Stimulated activated CD8-positive, alpha-beta memory T cell treated with anti-CD3 and anti-CD28 coated beads, Interleukin-7, amount 100 ng/mL, for 24 hours (primary cell): ENCODE results near the gene TOM1L2.
"Not testable (repeated sequence)": the region's sequence is repeated elsewhere in the genome, so short reads cannot be mapped to it uniquely, and the experiment has no call there.

Source experiments
- DNase-seq: peaks from one replicate; pipeline ENCODE4 v3.0.0-alpha.2; 2020; ENCODE audit warnings: low read depth

Gene TOM1L2

DNA sequence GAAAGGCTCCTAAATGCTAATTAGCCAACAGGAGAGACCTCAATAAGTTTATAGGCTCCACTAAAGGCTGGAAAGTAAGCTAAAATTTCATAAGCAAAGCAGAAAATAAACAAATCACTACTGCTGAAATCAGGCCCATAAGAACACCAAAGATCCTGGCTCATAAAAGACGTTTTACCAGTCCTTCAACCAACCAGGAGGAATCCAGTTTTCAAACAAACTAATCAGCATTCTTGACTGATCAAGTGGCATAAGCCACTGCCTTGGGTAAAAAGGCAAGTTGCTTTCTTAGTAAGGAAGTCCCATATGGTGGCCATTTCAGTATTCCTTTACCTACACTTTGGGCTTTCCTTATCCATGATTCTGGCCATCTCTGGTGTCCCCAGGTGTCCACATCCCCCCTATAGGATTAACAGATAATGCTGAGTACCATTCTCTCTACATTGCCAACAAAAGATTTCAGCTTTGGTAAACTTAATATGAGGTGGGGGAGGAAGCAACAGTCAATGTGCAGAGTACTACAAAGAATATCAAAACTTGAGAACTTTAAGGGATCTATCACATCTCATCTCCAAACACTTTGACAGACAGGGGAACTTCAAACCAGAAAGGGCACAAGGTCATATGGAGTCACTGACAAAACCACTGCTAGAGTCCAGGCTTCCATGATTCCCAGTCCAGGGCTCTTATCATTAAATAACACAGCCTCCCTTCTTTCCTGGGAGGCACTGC lies 1.3 kb downstream of the TOM1L2 start:
- DNase-seq: no peak

DNA sequence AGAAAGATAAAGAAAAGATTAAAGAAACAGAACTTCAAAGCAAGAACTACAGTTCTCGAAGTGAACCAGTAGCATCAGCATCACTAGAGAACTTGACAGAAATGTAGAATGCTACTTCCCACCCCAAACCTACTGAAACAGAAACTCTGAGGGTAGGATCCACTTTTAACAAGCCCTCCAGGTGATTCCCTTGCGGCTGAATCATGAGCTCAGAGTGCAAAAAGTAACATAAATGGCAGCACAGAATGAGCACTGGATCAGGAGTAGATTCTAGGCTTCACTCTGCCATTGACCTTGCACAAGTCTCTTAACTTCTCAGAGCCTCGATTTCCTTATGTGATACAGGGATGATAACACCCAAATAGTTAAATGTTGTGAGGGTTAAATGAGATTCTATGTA lies 5.8 kb downstream of the TOM1L2 start:
- no peak for DNase-seq

- no peak for DNase-seq
Observed at GRCh38 chr17:17965152-17965721, 7.0 kb downstream of the TOM1L2 start.

DNA sequence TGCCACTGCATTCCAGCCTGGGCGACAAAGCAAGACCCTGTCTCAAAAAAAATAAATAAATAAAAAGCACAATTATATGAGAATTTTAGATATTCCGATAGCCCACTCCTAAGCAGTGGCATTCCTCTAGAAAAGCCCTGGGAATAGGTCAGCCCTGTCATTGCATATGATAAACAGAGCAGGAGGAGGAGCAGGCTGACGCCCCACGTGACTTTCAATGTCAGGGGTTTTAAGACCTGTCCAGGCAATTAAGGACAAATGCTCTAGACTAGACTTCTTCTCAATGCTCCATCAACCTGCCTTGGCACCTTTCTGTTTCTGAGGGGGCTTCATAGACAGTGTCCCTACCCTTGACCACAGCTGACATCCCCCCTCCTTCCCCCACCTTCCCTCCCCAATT lies 7.5 kb downstream of the TOM1L2 start:
- no peak for DNase-seq

DNA sequence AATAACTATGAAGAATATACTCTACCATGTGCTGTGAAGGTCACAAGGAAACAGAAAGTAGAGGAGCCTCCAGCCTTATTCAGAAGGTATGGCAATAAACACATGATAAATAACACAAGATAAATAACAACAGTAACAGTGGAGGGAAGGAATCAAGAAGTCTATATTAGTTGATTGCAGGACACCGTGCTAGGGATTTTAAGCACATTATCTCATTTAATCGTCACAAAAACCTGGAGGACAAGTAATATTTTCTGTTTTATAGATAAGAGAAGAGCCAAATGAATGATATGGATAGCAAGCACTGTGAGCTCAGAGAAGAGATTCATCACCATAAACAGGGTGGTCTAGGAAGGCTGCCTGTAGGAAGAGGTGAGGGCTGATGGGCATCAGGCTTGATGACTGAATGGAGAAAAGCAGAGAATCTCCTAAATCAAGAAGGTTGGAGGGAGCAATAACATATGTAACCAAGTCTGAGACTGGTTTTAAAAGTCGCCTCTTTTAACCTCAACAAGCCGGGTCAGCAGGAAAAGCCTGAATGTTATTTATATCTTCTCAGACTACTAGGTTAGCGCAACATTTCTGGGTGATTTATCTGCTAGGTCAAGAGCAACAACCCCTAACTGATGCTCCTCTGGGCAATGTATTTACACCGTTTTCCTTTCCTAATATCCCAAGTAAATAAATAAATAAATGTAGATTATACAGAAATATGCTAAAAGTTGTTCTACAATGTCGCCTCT lies 8.3 kb downstream of the TOM1L2 start:
- DNase-seq: no peak

DNA sequence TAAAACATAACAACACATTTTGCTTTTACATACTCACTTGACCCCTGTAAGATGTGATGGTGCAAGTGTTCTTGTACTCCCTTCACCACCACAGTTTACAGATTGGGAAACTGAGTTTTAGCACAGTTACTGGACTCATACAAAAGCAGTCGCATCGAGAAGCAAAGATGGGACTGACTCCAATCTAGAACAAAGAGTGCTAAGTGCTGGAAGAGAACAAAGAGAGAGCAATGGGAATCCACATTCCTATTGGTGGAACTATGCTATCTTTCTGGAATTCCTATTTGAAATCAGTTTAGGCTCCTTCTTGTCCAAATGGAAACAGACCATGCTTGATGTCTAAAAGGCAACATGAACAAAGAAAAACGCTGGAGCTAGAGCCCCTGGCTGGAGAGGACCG lies 9.1 kb downstream of the TOM1L2 start:
- no peak for DNase-seq

DNA sequence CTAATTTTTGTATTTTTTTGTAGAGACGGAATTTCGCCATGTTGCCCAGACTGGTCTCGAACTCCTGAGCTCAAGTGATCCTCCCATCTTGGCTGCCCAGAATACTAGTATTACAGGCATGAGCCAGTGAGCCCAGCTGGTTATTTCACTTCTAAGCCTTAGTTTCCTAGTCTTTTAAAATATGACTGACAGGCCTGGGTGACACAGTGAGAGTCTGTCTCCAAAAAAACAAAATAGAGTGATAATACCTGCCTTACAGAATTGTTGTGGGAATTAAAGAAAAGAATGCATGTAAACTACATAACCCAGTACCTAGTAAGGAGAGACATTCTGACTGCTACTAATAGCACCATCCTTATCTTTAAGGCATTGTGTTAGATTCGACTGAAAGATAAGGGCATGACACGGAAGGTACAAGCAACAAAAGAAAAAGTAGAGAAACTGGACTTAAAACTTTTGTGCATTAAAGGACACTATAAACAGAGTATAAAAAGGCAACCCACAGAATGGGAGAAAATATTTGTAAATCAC lies 11.6 kb downstream of the TOM1L2 start:
- DNase-seq: no peak

- DNase-seq: no peak
Observed at GRCh38 chr17:17959520-17960361, 12.5 kb downstream of the TOM1L2 start.

DNA sequence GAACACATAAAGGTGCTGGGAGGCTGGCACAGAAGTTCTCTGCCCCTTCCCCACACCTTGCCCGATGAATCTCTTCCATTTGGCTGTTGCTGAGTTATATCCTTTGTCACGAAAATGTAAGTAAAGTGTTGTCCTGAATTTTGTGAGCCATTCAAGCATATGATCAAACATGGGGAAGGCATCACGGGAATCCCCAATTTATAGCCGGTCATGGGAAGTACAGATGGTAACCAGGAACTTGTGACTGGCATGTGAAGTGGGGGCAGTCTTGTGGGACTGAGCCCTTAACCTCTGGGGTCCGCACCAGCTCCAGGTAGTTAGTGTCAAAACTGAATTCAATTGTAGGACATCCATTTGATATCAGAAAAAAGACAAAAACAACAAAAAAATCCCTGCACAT lies 13.2 kb downstream of the TOM1L2 start:
- no peak for DNase-seq

DNA sequence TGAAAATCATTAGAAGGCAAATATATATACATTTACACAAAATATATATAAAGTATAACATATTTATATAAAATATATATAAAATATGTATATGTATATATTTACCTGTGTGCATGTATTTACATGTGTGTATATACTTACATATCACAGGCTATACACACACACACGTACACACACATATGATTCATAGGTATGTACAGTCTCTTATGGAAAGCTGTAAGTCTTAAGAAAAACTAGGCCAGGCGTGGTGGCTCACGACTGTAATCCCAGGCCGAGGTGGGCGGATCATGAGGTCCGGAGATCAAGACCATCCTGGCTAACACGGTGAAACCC lies 14.7 kb downstream of the TOM1L2 start:
- no peak for DNase-seq

GRCh38 chr17:17955790-17956341 lies 16.3 kb downstream of the TOM1L2 start:
- DNase-seq: not testable (repeated sequence)

DNA sequence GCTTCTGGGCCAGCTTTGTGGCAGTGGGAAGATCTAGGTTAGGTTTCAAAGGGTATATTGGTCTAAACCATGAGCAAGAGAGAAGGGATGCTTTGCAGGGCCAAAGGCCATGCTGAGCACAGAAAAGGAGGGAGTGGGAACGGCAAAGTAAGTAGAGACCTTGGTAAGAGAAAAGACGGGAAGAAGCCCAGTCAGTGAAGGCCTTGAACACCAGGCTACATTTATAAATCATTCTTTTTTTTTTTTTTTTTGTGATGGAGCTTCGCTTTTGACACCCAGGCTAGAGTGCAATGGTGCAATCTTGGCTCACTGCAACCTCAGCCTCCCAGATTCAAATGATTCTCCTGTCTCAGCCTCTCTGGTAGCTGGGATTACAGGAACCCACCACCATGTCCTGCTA lies 18.1 kb downstream of the TOM1L2 start:
- no peak for DNase-seq

DNA sequence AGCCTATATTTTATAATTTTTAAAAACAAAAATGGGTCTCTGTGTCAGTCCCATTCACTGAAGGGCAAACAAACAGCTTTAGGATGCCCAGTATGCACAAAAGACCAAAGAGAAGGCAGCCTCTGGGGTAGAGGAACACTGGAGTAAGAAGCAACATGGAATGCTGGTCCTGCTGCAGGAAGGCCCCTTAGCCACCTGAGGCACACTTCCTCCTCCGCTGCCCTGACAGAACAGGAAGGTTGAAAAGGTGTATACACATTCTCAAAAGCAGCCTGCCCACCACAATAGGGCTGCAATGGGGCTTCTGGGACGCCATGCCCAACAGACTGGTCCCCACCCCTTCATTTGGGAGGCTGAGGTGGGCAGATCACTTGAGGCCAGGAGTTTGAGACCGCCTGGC lies 19.5 kb downstream of the TOM1L2 start:
- DNase-seq: no peak

- DNase-seq: no peak
Observed at GRCh38 chr17:17951524-17951923, 20.7 kb downstream of the TOM1L2 start.

GRCh38 chr17:17950806-17951205 lies 21.4 kb downstream of the TOM1L2 start:
- DNase-seq: no peak

- no peak for DNase-seq
Observed at GRCh38 chr17:17950347-17950746, 21.9 kb downstream of the TOM1L2 start.

DNA sequence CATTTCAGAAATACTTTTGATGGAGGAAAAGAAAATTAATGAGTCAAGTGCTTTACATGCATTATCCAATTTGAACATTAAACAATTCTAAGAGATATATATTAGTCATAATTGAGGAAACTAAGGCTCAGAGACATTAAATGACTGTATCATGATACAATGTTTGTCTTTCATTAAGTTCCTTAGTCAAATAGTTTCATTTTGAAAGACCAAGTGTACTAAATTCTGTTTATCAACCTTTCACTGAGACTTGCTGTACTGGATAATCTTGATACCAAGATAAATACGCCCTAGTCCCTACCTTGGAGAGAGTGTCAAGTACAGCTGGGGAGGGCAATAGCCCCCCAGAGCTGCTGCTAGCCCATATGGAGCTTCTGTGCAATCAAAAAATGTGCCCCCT lies 24.2 kb downstream of the TOM1L2 start:
- no peak for DNase-seq

GRCh38 chr17:17947309-17947708 lies 24.9 kb downstream of the TOM1L2 start:
- DNase-seq: no peak

- DNase-seq: no peak
Observed at GRCh38 chr17:17946093-17946492, 26.1 kb downstream of the TOM1L2 start.

- no peak for DNase-seq
Observed at GRCh38 chr17:17944743-17945142, 27.5 kb downstream of the TOM1L2 start.

GRCh38 chr17:17944242-17944641 lies 28.0 kb downstream of the TOM1L2 start:
- DNase-seq: no peak
